ENCODE measurements around the gene ANKRD63.

DNA sequence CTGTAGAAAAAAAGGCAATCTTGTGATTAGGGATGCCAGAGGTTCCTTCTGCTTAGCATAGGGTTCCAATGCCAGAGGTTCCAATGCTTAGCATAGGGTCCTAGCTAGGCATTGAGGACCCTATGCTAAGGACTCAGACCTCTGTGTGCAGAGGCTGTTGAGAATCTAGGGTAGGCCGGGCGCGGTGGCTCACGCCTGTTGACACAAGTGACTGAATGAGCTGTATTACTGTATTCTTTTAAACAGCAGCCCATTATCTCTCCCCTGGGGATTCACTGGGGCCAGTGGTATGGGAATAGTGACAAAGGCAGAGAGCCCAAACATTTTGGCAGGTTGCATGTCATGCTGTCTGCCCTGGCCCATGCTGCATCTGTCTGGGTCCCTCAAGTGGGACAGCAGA lies 27.8 kb downstream of the ANKRD63 start:
- TF ChIP-seq EZH2 (IDR thresholded peaks at IDR 0.05; ENCODE audit: borderline replicate concordance, low read depth, low read length, poor library complexity, severe bottlenecking), result no peak
- TF ChIP-seq CTCF (conservative IDR thresholded peaks at IDR 0.05; ENCODE audit: low read depth, low read length), result no peak

Data from A673 (cell line).